ENCODE results near the gene EIF4H.

The EIF4H gene

GRCh38 chr7:74228951-74229900 is 55.1 kb downstream of the EIF4H start:
- DNase-seq: no peak

GRCh38 chr7:74230446-74231231 is 56.5 kb downstream of the EIF4H start:
- no peak for DNase-seq

- DNase-seq: no peak
Measured at GRCh38 chr7:74231232-74231590, 57.1 kb downstream of the EIF4H start.

GRCh38 chr7:74233655-74234285 is 59.6 kb downstream of the EIF4H start:
- no peak for DNase-seq

GRCh38 chr7:74235518-74236268 is 61.5 kb downstream of the EIF4H start:
- no peak for DNase-seq

- no peak for DNase-seq
Measured at GRCh38 chr7:74236284-74236683, 62.1 kb downstream of the EIF4H start.

GRCh38 chr7:74240482-74240881 is 66.3 kb downstream of the EIF4H start:
- DNase-seq: no peak

- DNase-seq: no peak
Measured at GRCh38 chr7:74242122-74242443, 67.9 kb downstream of the EIF4H start.

GRCh38 chr7:74246497-74246896 is 72.3 kb downstream of the EIF4H start:
- DNase-seq: no peak

Measured in activated CD8-positive, alpha-beta memory T cell treated with anti-CD3 and anti-CD28 coated beads, Interleukin-2, amount 50 U/mL, for 48 hours (primary cell).